B cell (primary cell): ENCODE data around the gene S100G. TPM values are rescaled to one million over a fixed set of nuclear protein-coding genes. Genes with fewer than 3 reads are reported as not detected.

Experiments used
- ATAC-seq: fragments of 200-7000 bp; cut with Tn5 transposase; one replicate; pipeline ENCODE4 v1.10.0; 2021; ENCODE audit warnings: low read depth, mild to moderate bottlenecking, moderate number of reproducible peaks, moderate library complexity
- CTCF ChIA-PET: fragments of 350-600 bp; sonication (Branson Sonifier 250); formaldehyde crosslinking; loops from one replicate; lab custom pipeline; 2021; ENCODE audit warnings: antibody characterized with exemption, inconsistent platforms; lab: Charles Lee
- POLR2A ChIA-PET: fragments of 350-600 bp; sonication (Branson Sonifier 250); formaldehyde crosslinking; loops from one replicate; lab custom pipeline; 2021; ENCODE audit warnings: antibody characterized with exemption; lab: Charles Lee
- DNase-seq: peaks from one replicate; pipeline ENCODE4 v3.0.0; 2013
- H2AFZ ChIP-seq: 2 replicates; pipeline ENCODE4 v1.6.1; 2012; ENCODE audit warnings: mild to moderate bottlenecking, low read depth, low read length; ENCODE audit not compliant: insufficient read depth, poor library complexity, severe bottlenecking
- H3K27ac ChIP-seq, 2 donors: 1 replicate in 1 of 2; 2 replicates in 1 of 2; pipeline ENCODE4 v1.5.1; 2012 to 2013; ENCODE audit warnings: low read length in 2 of 2, mild to moderate bottlenecking in 2 of 2, moderate library complexity in 1 of 2
- H3K27me3 ChIP-seq, 4 experiments: fragments of 200-600 bp in 1 of 4; sonication (generic) in 1 of 4; replicated peaks in 1 of 4; 1 replicate in 2 of 4; 2 replicates in 2 of 4; pipeline versions ENCODE4 v1.6.1 to v1.7.0; 2013 to 2016; ENCODE audit warnings: low read length in 3 of 4, mild to moderate bottlenecking in 2 of 4, mixed read lengths in 1 of 4, moderate library complexity in 1 of 4; ENCODE audit not compliant: insufficient read depth in 4 of 4, control insufficient read depth in 3 of 4; ENCODE audit errors: control extremely low read depth in 1 of 4
- H3K36me3 ChIP-seq, 2 experiments: replicated peaks in 1 of 2; 1 replicate in 1 of 2; 2 replicates in 1 of 2; pipeline versions ENCODE4 v1.6.1 to v1.7.1; 2013; ENCODE audit warnings: low read length in 1 of 2; ENCODE audit not compliant: insufficient read depth in 2 of 2, control insufficient read depth in 1 of 2; ENCODE audit errors: control extremely low read depth in 1 of 2, extremely low read depth in 1 of 2
- H3K4me1 ChIP-seq, 2 donors: fragments of 200-600 bp in 1 of 2; sonication (generic) in 1 of 2; 1 replicate in 1 of 2; 2 replicates in 1 of 2; pipeline versions ENCODE4 v1.5.1 to v1.6.1; 2013 to 2017; ENCODE audit warnings: low read length in 2 of 2; ENCODE audit not compliant: control insufficient read depth in 2 of 2, insufficient read depth in 2 of 2
- H3K4me2 ChIP-seq: replicated peaks from 2 replicates; pipeline ENCODE3; 2012; ENCODE audit warnings: mild to moderate bottlenecking, low read depth, low read length; ENCODE audit not compliant: poor library complexity, severe bottlenecking
- H3K4me3 ChIP-seq, 5 experiments: fragments of 200-600 bp in 1 of 5; sonication (generic) in 1 of 5; 1 replicate in 3 of 5; 2 replicates in 2 of 5; pipeline versions ENCODE4 v1.5.1 to v1.7.0; 2011 to 2016; ENCODE audit warnings: low read length in 4 of 5, mild to moderate bottlenecking in 4 of 5, low read depth in 2 of 5, control low read depth in 1 of 5, moderate library complexity in 1 of 5; ENCODE audit not compliant: insufficient read depth in 1 of 5; ENCODE audit errors: control extremely low read depth in 1 of 5, extremely low read depth in 1 of 5
- H3K79me2 ChIP-seq: fragments of 200-600 bp; sonication (generic); one replicate; pipeline ENCODE4 v1.6.0; 2016; ENCODE audit warnings: low read length; ENCODE audit not compliant: control insufficient read depth, insufficient read depth
- H3K9ac ChIP-seq: fragments of 200-600 bp; sonication (generic); 2 replicates; pipeline ENCODE4 v1.6.1; 2017; ENCODE audit warnings: mild to moderate bottlenecking, low read length, moderate library complexity
- H3K9me3 ChIP-seq, 3 donors: one replicate each; pipeline versions ENCODE4 v1.6.1 to v1.7.1; 2013; ENCODE audit warnings: low read length in 2 of 3; ENCODE audit not compliant: control insufficient read depth in 2 of 3, insufficient read depth in 1 of 3; ENCODE audit errors: control extremely low read depth in 1 of 3
- H4K20me1 ChIP-seq: 2 replicates; pipeline ENCODE4 v1.6.0; 2012; ENCODE audit warnings: mild to moderate bottlenecking, low read length; ENCODE audit not compliant: insufficient read depth, control insufficient read depth, poor library complexity, severe bottlenecking
- H3K27ac Mint-ChIP-seq: one replicate; pipeline ENCODE4 v1.8.0; 2021; ENCODE audit warnings: mixed read lengths
- H3K27me3 Mint-ChIP-seq: one replicate; pipeline ENCODE4 v1.8.0; 2021; ENCODE audit warnings: mixed read lengths
- H3K4me1 Mint-ChIP-seq: one replicate; pipeline ENCODE4 v1.8.0; 2021; ENCODE audit warnings: mixed read lengths
- H3K4me3 Mint-ChIP-seq: one replicate; pipeline ENCODE4 v1.8.0; 2021; ENCODE audit warnings: mixed read lengths
- H3K9me3 Mint-ChIP-seq: one replicate; pipeline ENCODE4 v1.8.0; 2022; ENCODE audit warnings: mixed read lengths; ENCODE audit not compliant: insufficient read depth
- CTCF ChIP-seq: fragments of 200-600 bp; IDR thresholded peaks from one replicate; pipeline ENCODE4 v1.8.0; 2022; ENCODE audit warnings: antibody characterized with exemption, mild to moderate bottlenecking
- EZH2 ChIP-seq: IDR thresholded peaks from 2 replicates; pipeline ENCODE4 v1.6.1; 2012; ENCODE audit warnings: borderline replicate concordance, low read depth, mild to moderate bottlenecking, moderate library complexity, low read length; ENCODE audit not compliant: insufficient read depth, poor library complexity, severe bottlenecking
- WGBS: methylation state at CpG from one replicate; pipeline ENCODE4 v1.1.5; 2013; ENCODE audit warnings: missing lambda C conversion rate; ENCODE audit not compliant: insufficient coverage; 5-methylcytosine and 5-hydroxymethylcytosine counted together
- intact Hi-C: fragments of 100-400 bp; cut with micrococcal nuclease; formaldehyde crosslinking; loops from one replicate; pipeline ENCODE4 v1.10.0; 2022
- polyA plus RNA-seq: library from polyadenylated mRNA; depleted of rRNA; stranded (reverse); fragments of >200 nt; gene quantifications from 2 replicates; pipeline ENCODE4 v1.2.3, GENCODE V29; 2012
- total RNA-seq, 2 donors: library from RNA; stranded (reverse); fragments of 120-200 nt in 1 of 2; gene quantifications; 1 replicate in 1 of 2; 2 replicates in 1 of 2; pipeline versions ENCODE4 v1.2.3 to v1.2.4, GENCODE V29; 2013 to 2022

S100G gene
- total and polyA plus RNA-seq, 2 donors (not counting 1 experiment from before 2014, with no cell fraction given), result not detected

GRCh38 chrX:16687514-16687913 is 37.6 kb downstream of the S100G start:
- Histone ChIP-seq H2AFZ (no peak overlapping the region), H4K20me1 (no peaks in the 10 kb centered on the region), H3K9me3 (no peaks in the 10 kb centered on the region), H3K9ac (no peak overlapping the region), H3K4me2 (no peak overlapping the region), H3K36me3 (peaks cover 0 to 8% of the 10 kb centered on the region in 2 experiments), H3K27me3 (no peaks in the 10 kb centered on the region), H3K4me1 (no peaks in the 10 kb centered on the region), H3K79me2 (no peaks in the 10 kb centered on the region), H3K27ac (no peak overlapping the region), H3K4me3 (no peak overlapping the region)
- ChIA-PET CTCF (interaction anchor here (0.6 to 1.0 kb wide), 2 partner anchors 17 to 1188 kb away, joined by 3 to 4 read pairs; no protein-coding TSS in a partner anchor), POLR2A (no interaction called here)
- no peak for ATAC-seq
- no CpG with 5 or more reads among the region's 3 CpGs for WGBS
- no peak for DNase-seq
- H3K4me3 Mint-ChIP-seq, result no peak overlapping the region
- H3K9me3 Mint-ChIP-seq, result no peaks in the 10 kb centered on the region
- H3K27me3 Mint-ChIP-seq, result no peaks in the 10 kb centered on the region
- H3K27ac Mint-ChIP-seq, result no peak overlapping the region
- H3K4me1 Mint-ChIP-seq, result no peaks in the 10 kb centered on the region
- intact Hi-C loops, result no loop called here
- TF ChIP-seq CTCF (no peak), EZH2 (no peak)

- no peaks in the 10 kb centered on the region for H4K20me1 ChIP-seq
- Mint-ChIP-seq H3K4me1 (no peaks in the 10 kb centered on the region), H3K27ac (no peak overlapping the region), H3K9me3 (no peaks in the 10 kb centered on the region), H3K27me3 (no peaks in the 10 kb centered on the region), H3K4me3 (no peak overlapping the region)
- H3K9me3 ChIP-seq, result no peaks in the 10 kb centered on the region
- no peak overlapping the region for H3K27ac ChIP-seq
- ATAC-seq (peak; percentile 73), DNase-seq (peak; percentile 63)
- POLR2A ChIA-PET, result no interaction called here
- intact Hi-C loops, result loop anchor here (10.0 kb wide), 2 partner anchors 1010 to 1200 kb away; partner anchors contain the start of gene PIR
- no peaks in the 10 kb centered on the region for H3K79me2 ChIP-seq
- H2AFZ ChIP-seq, result no peak overlapping the region
- H3K4me1 ChIP-seq, result no peaks in the 10 kb centered on the region
- H3K36me3 ChIP-seq, result peaks cover 0 to 2% of the 10 kb centered on the region in 2 experiments
- WGBS, result no CpG with 5 or more reads among the region's 10 CpGs
- TF ChIP-seq CTCF, result peak; percentile 77
- TF ChIP-seq EZH2, result no peak
- no peak overlapping the region for H3K4me3 ChIP-seq
- CTCF ChIA-PET, result interaction anchor here (1.3 kb wide), 1 partner anchor 351 kb away, joined by 5 read pairs; no protein-coding TSS in a partner anchor
- no peak overlapping the region for H3K9ac ChIP-seq
- H3K4me2 ChIP-seq, result no peak overlapping the region
- no peaks in the 10 kb centered on the region for H3K27me3 ChIP-seq
Measured at GRCh38 chrX:16695079-16695676, 45.2 kb downstream of the S100G start.
